CD4-positive, alpha-beta T cell treated with Interleukin-4 for 4 hours (primary cell): Measurements from ENCODE around the gene VSTM5.
A peak's percentile ranks its signal among the peaks of the same experiment; 100 is the strongest.
"Not testable (repeated sequence)": the region's sequence is repeated elsewhere in the genome, so short reads cannot be mapped to it uniquely, and the experiment has no call there.

Experiments
- DNase-seq: peaks from one replicate; pipeline ENCODE4 v3.0.0-alpha.2; 2020

Gene VSTM5

GRCh38 chr11:93784935-93785360, 65.5 kb downstream of the VSTM5 start:
- no peak for DNase-seq

- DNase-seq: peak; percentile 90
Measured at GRCh38 chr11:93784145-93784934, 66.1 kb downstream of the VSTM5 start, which contains the start of gene MED17. MED17 (plus strand) TSS chr11:93784282; CDS start chr11:93784514, 232 bp downstream.

GRCh38 chr11:93783765-93784144, 66.7 kb downstream of the VSTM5 start:
- DNase-seq: no peak

GRCh38 chr11:93783362-93783761, 67.1 kb downstream of the VSTM5 start:
- DNase-seq: no peak

GRCh38 chr11:93775289-93775688, 75.1 kb downstream of the VSTM5 start:
- DNase-seq: no peak

GRCh38 chr11:93774560-93774959, 75.9 kb downstream of the VSTM5 start:
- DNase-seq: not testable (repeated sequence)

GRCh38 chr11:93773601-93774200, 76.7 kb downstream of the VSTM5 start:
- no peak for DNase-seq

GRCh38 chr11:93773045-93773477, 77.4 kb downstream of the VSTM5 start:
- no peak for DNase-seq

- no peak for DNase-seq
Measured at GRCh38 chr11:93772123-93772522, 78.3 kb downstream of the VSTM5 start.

- DNase-seq: no peak
Measured at GRCh38 chr11:93770160-93770559, 80.3 kb downstream of the VSTM5 start.
